Measurements from ENCODE around the gene FAM83C.
"Not testable (repeated sequence)": the region's sequence is repeated elsewhere in the genome, so short reads cannot be mapped to it uniquely, and the experiment has no call there.

The FAM83C gene

DNA sequence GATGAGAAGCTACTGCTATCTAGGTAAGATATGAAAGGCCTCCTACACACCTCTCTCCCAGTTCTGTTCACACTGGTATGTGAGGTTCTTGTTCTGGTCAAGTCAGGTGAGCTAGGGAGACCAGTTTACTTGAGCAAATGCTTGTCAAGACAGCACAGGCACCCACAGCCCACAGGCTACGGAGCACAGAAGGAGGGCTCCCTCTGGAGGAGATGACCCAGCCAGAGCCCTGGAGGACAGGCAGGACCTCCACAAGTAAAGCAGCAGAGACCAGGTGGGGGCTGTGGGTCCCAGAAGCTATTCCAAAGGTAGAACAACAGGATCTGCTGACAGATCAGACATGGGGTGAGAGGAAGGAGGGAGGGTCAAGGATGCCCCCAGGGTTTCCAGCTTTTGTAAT lies 27.5 kb downstream of the FAM83C start:
- DNase-seq (ENCODE audit: low spot score), result no peak

DNA sequence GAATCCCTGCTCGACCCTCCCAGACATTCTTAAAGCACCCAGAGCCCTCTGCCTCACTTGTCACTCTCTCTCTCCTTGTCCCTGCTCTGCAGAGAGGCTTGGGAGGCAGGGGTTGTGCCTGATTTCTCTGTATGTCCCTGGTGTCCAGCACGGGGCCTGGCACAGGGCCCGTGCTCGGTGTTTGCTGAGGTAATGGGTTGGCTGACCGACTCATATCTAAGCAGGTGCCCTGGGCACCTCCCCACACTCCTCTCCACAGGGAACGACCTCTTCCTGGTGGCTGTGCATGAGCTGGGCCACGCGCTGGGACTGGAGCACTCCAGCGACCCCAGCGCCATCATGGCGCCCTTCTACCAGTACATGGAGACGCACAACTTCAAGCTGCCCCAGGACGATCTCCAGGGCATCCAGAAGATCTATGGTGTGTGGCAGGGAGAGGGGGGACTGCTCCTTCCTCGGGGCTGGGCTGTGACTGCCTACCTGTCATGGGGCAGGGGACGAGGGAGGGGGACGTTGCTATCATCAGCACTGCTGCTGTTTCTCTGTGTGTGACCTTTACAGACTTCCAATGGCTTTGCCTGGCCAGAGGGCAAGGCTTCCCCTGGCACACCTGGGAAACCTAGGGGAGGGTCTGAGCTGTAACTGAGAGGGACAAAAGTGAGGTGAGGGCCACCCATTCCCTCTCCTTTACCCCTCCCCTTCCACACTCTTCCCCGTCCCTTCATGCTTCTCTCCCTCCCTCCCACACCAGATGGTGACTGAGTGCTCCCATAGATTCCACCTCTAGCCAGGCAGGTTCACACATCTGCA lies 28.5 kb downstream of the FAM83C start:
- no peak for DNase-seq (ENCODE audit: low spot score)

DNA sequence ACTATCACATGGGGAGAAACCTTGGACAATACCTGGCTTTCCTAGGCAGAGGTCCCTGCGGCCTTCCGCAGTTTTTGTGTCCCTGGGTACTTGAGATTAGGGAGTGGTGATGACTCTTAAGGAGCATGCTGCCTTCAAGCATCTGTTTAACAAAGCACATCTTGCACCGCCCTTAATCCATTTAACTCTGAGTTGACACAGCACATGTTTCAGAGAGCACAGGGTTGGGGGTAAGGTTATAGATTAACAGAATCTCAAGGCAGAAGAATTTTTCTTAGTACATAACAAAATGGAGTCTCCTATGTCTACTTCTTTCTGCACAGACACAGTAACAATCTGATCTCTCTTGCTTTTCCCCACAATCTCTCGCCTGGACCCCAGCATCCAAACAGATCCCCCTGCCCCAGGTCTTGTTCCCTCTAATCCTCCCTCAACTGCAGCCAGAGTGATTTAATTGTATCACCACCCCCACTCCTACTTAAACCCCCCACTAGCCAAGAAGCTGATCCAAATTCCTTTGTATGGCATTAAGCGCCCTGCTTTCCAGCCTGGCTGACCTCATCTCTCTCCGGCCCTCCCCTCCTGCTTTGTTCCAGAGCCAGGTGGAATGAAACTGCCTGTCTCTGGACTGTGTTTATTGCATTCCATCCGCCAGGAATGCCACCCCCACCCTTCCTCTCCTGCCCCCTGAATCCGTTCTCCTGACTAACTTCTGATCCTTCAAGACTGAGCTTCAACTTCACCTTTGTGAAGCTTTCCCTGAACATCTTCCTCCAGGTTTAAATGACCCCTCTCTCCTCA lies 29.3 kb downstream of the FAM83C start:
- peak; percentile 66 for DNase-seq (ENCODE audit: low spot score)

DNA sequence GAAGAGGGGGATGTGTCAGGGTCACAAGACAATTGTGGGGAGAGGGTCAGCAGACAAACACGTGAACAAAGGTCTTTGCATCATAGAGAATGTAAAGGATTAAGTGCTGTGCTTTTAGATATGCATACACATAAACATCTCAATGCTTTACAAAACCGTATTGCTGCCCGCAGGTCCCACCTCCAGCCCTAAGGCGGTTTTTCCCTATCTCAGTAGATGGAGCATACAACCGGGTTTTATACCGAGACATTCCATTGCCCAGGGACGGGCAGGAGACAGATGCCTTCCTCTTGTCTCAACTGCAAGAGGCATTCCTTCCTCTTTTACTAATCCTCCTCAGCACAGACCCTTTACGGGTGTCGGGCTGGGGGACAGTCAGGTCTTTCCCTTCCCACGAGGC lies 29.9 kb downstream of the FAM83C start:
- not testable (repeated sequence) for DNase-seq (ENCODE audit: low spot score)

DNA sequence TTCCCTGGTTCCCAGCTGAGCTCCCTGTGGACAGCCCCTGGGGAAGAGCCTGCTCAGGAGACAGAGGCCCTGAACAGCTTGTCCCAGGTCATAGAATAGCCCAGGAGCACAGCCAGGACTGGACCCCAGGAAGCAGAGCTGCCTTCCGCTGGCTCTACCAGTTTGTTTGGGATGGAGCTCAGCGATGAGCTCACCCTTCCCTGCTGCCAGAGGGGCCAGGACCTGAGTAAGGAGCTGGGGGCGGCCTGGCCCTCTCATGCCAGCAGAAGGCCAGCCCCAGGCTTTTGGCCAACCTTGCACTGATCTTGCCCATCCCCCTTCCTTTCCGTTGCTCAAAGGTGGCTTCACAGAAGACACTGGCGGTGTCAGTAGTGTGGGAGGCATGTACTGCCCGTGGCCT lies 31.8 kb downstream of the FAM83C start:
- DNase-seq (ENCODE audit: low spot score), result no peak

DNA sequence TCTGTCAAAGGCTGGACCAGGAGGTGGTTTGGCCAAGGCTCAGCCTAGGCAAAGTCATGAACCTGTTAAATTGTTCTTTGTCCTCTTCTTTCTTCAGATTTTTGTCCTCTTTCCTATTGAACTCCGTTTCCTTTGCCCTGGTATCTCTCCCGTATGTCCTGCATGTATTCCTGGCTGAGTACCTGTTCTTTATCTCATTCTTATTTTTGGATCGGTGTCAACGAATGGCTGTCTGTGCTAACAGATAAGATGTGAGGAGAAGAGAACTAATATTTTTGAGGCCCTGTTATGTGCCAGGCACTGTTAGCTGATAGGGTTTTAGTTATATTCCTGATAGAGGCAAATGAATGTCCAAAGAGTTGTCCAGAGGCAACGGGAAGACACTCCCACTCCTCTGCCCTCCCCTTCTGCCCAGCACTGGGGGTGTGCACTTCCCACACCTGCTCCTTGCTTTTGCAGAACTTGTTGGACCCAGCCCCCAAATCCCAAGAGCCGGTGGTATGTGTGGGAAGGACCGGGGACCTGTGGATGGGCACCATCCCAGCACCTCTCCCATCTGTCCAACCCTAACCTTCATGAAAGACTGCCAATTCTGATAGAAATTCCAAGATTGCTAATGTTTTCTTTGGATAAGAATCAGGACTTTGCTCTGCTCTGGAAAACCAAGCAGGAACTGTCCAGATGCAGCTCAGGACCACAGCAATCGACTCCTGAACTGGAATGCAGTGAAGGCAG lies 34.9 kb downstream of the FAM83C start:
- no peak for DNase-seq (ENCODE audit: low spot score)

DNA sequence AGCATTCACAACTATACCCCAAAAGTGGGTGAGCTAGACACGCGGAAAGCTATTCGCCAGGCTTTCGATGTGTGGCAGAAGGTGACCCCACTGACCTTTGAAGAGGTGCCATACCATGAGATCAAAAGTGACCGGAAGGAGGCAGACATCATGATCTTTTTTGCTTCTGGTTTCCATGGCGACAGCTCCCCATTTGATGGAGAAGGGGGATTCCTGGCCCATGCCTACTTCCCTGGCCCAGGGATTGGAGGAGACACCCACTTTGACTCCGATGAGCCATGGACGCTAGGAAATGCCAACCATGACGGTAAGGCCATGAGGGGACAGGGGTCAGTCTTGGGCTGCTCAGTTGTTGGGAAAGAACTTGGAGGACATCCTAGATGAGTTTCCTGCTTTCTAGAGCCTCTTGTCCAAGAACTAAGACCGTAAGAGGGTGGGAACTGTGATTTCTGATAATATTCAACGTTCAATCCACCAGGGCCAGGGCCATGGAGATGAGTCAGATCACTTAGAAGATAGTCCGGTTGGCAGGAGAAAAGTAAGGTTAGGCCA lies 37.7 kb downstream of the FAM83C start:
- no peak for DNase-seq (ENCODE audit: low spot score)

DNA sequence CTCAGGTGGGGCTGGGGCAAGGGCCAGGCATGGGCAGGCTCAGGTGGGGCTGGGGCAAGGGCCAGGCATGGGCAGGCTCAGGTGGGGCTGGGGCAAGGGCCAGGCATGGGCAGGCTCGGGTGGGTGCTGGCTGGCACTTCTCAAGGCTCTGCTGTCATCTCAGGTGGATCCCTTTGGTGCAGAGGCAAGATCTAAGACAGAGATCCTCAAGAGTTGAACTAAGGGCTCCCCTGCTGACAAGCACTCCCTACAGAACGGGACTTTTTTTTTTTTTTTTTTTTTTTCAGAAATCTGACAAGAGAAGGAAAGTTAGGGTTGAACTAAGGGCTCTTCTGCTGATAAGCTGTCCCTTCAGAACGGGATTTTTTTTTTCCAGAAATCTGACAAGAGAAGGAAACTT lies 39.2 kb downstream of the FAM83C start:
- no peak for DNase-seq (ENCODE audit: low spot score)

DNA sequence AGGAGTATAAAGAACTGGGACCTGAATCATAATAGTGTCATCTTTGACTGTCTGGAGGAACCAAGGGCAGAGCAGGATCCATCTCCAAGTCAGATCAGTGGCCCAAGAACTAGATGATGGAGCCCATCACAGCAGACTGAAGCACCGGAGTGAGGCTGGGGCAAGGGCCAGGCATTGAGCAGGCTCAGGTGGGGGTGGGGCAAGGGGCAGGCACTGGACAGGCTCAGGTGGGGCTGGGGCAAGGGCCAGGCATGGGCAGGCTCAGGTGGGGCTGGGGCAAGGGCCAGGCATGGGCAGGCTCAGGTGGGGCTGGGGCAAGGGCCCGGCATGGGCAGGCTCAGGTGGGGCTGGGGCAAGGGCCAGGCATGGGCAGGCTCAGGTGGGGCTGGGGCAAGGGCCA lies 39.6 kb downstream of the FAM83C start:
- not testable (repeated sequence) for DNase-seq (ENCODE audit: low spot score)

DNA sequence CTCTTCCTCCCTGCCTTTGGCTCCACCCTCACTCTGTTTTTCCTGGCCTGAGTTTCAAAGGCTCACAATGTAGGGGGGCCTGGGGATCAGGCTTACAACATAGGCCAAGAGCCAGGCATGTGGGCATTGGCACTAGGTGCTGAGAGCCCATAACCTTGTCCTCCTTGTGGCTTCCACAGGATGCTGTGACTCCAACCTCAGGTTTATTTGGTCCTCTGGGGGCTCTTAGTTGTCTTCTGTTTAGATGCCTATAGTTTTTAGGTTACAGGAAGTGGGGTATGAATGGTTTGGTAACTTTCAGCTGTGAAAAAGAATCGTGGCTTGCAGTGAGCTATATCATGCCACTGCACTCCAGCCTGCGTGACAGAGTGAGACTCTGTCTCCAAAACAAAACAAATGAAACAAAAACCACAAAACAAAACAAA lies 40.2 kb downstream of the FAM83C start:
- DNase-seq (ENCODE audit: low spot score), result no peak

DNA sequence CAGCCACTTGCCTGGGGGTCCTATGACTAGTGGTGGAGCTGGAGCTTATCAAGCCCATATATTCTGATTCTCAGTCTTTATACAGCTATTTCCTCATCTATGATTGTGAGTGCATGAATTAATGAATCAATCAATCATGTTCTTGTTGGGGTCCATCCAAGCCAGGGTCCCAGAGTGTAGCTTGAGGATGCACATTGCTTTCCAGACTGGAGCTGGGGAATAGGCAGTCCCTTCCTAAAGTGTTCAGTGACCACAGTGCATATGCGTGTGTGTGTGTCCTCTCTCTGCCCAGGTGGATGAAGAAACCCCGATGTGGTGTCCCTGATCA lies 40.6 kb downstream of the FAM83C start:
- no peak for DNase-seq (ENCODE audit: low spot score)

DNA sequence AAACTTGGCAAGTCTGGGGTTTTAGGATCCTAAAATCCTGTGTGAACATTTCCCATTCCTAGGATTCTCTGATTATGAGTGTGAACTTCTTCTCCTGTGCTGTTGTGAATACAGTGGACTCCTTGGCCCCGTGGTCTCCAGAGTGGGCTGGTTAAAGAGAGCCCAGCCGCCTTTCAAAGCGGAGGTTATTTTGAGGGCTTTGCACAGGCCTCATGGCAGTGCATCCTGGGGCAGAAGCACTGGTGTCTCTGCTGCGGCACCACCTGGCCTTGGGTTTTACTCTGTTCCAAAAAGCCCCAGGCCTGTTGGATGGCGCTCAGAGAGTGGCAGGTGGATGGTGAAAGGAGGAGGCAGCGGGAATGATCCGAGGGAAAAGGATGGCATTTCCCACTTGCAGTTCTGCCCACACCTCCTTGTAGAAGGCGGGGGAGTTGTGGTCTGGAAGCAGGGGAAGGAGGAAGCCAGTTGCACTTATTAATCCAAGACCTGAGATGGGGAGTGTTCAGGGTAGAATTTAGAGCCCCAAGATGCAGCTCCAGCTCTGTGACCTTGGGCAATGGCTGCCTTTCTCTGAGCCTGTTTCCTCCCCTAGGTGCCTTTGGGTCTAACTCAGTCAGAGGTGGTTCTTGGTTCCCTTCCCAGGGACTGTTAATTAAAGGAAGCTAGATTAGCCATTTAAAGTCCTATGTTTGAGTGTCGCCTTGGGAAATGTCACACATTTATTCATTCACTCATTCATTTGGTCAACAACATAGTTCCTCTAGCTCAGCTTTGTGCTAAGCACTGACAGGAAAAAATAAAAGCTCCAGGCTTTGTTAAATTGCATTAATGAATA lies 43.4 kb downstream of the FAM83C start:
- peak; percentile 40 for DNase-seq (ENCODE audit: low spot score)

DNA sequence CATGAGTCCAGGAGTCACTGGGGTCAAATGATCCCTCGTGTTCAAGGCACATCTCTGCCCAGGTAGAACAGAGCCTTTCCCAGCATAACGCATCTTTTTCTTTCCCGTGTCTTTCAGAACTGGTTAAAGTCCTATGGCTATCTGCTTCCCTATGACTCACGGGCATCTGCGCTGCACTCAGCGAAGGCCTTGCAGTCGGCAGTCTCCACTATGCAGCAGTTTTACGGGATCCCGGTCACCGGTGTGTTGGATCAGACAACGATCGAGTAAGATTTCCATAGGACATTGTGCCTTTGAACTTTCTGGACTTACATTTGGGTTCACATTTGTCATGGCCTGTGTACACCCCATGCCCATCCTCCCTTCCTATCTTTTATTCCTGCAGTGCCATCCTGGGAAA lies 45.5 kb downstream of the FAM83C start:
- no peak for DNase-seq (ENCODE audit: low spot score)

DNA sequence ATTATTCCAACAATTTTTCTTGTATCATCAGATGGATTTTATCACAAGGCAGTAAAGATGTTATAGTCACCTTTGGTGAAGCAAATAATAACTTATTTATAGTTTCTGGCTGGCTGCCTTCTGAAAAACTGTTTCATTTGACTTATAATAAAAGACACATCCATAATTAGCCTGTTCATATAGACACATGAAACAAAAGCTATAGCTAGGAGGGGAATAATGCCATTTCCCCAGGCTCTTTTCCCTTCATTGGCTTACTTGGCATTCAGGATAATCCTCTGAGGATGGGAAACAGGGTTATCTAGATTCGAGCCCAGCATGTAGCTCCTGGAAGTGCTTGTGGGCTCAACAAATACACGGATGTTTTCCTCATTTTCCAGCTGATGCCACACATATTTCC lies 48.2 kb downstream of the FAM83C start:
- DNase-seq (ENCODE audit: low spot score), result no peak

DNA sequence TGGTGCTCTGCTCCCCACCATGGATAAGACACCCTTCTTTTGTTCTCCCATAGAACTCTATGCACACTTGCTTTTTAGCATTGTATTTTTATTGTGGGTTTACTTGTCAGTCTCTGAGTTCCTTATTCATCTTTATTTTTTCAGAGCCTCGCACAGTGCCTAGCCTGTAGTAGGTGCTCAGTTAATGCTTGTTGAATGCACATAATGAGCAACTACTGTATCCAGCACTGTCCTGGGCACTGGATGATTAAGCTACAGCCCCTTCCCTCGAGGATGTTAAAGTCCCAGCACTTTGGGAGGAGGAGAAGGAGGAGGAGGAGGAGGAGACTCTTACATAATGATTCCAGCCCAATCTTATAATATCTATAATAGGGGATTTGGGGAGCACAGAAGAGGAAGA lies 48.9 kb downstream of the FAM83C start:
- DNase-seq (ENCODE audit: low spot score), result no peak

DNA sequence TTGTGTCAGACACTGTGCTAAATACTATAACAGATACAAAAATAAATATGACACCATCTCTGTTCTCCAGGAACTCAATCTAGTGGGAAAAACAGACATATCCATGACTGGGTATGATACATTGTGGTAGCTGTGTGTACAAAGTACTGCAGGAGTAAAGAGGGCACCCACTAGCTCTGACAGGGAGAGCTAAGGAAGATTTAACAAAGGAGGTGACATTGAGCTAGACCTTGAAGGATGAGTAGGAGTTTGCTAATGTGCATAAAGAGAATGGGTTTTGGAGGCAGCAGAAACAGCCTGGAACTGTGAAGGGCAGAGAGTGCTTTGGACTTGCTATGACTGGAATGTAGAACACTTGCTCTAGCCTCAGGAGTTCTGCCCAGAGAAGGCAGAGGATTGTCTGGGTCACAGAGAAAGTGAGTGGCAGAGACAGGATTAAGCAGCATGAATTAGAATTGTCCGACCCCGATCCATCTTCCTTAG lies 51.4 kb downstream of the FAM83C start:
- DNase-seq (ENCODE audit: low spot score), result no peak

DNA sequence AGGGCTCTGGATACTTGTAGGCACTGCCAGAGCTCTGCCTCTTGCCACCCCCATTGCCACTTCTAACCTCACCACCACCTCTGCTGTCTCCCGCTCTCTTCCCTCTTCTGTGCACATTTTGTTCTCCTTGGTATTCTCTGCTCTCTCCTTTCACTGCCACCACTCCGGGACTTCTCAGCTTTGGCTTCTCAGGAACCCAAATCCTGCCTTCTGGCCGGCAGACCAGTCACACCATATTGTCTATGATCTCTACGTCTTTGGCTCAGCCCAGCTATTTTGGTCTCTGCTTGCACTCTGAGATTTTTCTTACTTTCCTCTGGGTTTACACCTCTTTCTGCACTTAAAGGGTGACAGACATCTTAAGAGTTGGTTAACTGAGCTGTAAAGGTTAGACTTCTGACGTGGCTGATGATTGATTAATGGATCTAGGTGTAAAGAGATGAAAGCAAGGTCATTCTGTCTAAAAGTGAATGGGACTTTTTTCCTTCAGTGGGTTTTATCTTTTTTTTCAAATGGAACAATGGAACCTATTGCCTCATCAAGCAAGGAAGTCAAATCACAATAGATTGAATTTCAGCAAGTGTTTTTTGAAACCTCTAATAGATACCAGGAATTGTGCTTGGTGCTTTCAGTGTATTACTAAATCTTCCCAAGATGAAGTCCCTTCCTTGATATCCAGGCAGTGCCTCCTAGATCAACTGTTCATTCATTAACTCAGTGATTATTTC lies 52.0 kb downstream of the FAM83C start:
- DNase-seq (ENCODE audit: low spot score), result no peak

DNA sequence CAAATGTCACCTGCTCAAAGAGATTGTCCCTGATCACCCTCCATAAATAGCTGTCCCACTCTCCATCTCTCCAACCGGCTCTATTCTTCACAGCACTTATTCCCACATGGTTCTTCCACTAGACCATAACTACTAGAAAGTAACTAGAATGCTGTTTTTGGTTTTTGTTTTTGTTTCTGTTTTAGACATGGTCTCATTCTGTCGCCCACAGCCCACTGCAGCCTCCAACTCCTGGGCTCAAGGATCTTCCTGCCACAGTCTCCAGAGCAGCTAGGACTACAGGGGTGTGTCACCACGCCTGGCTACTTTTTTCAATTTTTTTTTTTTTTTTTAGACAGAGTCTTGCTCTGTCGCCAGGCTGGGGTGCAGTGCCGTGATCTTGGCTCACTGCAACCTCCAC lies 53.5 kb downstream of the FAM83C start:
- DNase-seq (ENCODE audit: low spot score), result no peak

DNA sequence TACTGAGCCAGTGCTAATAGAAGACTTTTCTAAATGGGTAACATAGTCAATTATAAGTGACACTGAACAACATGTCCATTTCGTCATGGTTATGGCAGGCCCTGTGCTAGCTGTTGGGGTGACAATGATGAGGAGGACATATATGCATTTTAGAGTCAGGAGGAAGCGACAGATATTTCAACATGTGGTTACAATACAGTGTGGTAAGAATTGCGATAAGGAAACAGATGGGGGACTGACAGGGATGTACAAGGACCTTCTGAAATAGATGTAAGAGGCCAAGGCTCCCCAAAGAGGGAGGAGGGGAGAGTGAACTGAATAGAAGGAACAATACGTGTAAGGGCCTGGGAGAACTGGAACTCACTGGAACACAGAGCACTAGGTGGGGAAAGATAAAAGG lies 54.1 kb downstream of the FAM83C start:
- DNase-seq (ENCODE audit: low spot score), result no peak

DNA sequence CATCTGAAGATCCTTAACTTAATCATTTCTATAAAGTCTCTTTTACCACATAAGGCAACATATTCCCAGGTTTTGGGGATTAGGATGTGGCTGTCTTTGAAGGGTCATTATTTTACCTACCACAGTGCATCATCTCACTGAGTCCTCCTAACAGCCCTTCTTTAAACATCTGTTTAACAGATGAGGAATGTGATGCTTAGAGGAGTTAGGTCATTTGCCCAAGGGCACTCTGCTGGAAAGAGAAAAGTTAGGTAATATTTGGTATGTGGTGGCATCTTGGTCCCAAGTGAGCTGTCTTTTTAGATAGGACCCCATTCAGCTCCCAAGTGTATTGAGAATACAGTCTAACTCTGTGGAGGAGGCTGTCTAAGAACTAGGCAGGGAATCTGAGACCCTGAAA lies 54.7 kb downstream of the FAM83C start:
- no peak for DNase-seq (ENCODE audit: low spot score)

DNA sequence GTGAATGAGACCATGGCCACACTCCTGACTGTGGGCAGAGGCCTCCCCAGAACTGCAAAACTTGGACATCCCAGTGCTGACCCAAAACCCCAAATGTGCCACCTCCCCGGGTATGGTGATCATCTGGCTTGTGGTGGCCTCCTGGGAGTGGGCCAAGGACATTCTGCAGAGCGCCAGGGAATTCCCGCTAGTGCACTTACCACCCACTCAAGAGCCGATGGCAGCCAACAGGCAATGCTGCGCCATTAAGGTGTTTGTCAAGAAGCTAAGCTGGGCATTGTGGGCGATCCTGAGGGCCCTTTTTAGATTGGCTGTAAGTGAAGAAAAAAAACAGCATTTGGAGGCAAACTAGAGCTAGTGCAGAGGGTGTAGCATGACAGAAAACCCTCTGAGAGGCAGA lies 56.3 kb downstream of the FAM83C start:
- DNase-seq (ENCODE audit: low spot score), result no peak

Measured in AG08396 (cell line).